VCaP (cell line): ENCODE measurements around the gene SPAG6.

ENCODE experiments used
- H3K27ac ChIP-seq: fragments of 450-650 bp; 2 replicates; pipeline ENCODE4 v1.5.1; 2017
- CTCF ChIP-seq: fragments of 450-650 bp; conservative IDR thresholded peaks from 2 replicates; pipeline ENCODE4 v1.5.1; 2017; ENCODE audit warnings: mild to moderate bottlenecking, moderate library complexity

Gene SPAG6

GRCh38 chr10:22417736-22418268 lies 72.5 kb downstream of the SPAG6 start:
- no peak overlapping the region for H3K27ac ChIP-seq
- no peak for TF ChIP-seq CTCF

- TF ChIP-seq CTCF: peak; percentile 65
These were observed 75.7 kb downstream of the SPAG6 start for GRCh38 chr10:22420787-22421517.

GRCh38 chr10:22426653-22427052 lies 81.4 kb downstream of the SPAG6 start:
- no peak for TF ChIP-seq CTCF
- no peak overlapping the region for H3K27ac ChIP-seq

More at GRCh38 chr10:22420787-22421517, 75.7 kb downstream of the SPAG6 start:
- H3K27ac ChIP-seq: no peak overlapping the region

GRCh38 chr10:22427101-22427500 lies 81.8 kb downstream of the SPAG6 start:
- TF ChIP-seq CTCF: no peak
- no peak overlapping the region; the same call in 1 of the 2 replicates for H3K27ac ChIP-seq

- H3K27ac ChIP-seq: peak overlapping the region; percentile 43
- no peak for TF ChIP-seq CTCF
These were observed 82.7 kb downstream of the SPAG6 start for GRCh38 chr10:22427890-22428571.

GRCh38 chr10:22429146-22429545 lies 83.8 kb downstream of the SPAG6 start:
- H3K27ac ChIP-seq: no peak overlapping the region; the same call in 1 of the 2 replicates
- no peak for TF ChIP-seq CTCF

GRCh38 chr10:22429981-22430421 lies 84.7 kb downstream of the SPAG6 start:
- no peak overlapping the region for H3K27ac ChIP-seq
- TF ChIP-seq CTCF: no peak
